Activated CD4-positive, alpha-beta T cell treated with anti-CD3 and anti-CD28 coated beads, Interleukin-2, amount 50 U/mL, for 48 hours (primary cell): Measurements from ENCODE around the gene TBC1D7.

Source experiments
- DNase-seq, 2 experiments: peaks; one replicate each; pipeline ENCODE4 v3.0.0-alpha.2; 2020

The TBC1D7 gene

GRCh38 chr6:13289789-13290318, 38.5 kb downstream of the TBC1D7 start:
- DNase-seq = no peak

DNA sequence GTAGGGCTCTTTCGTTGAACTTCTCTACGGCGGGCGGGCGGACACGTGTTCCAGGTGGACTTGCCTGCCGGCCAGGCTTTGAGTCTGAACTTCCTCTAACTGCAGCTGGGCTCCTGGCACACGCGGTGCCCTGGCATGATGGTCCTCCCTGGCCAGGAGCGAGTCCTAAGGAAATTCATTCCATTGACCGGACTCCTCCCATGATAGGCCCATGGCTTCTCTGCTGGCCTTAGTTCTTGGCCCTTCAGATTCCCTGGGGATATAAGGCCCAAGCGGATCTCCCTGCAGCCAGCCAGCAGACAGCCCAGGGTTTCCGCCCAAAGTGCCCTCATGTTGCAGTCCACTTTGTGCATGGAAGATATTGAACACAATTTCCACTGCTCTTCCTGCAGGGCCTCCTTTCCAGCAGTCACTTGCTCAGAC, 39.4 kb downstream of the TBC1D7 start:
- DNase-seq = no peak

DNA sequence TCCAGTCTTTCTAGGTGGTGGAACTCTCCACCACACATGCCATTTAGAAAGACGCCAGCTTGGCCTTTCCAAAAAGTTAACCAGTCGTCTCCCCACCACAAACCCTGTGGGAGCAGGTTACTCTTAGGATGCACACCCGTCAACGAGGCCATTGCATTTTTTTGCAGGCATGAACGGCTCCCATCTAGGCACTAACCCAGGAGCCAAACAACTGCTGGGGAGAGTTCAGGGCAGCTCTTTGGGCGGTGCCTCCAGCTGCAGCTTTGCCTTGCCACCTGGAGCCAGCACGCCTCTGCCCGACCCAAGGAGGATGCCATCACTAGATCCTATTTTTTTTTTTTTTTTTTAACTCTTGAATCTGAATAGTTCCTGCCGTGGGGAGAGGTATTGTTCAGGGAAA, 39.9 kb downstream of the TBC1D7 start:
- DNase-seq = no peak

DNA sequence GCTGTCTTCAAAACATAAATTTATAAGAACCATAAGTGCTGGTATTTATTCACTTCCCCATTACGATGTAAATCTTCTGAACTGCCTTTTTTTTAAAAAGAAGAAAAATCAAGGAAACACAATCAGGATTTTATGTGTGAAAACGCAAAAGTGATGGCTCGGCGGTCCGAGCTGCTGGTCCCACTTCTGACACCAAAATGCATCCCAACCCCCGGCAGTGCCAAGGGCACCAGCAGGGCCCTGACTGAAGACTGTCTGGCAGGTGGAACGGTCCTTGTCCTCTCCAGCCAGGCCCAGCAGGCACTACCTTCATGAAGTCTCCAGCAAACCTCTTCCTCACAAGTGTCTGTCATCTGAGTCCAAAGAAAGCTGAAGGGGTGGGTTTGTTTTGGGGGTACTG, 41.2 kb downstream of the TBC1D7 start:
- DNase-seq = no peak

GRCh38 chr6:13286181-13286580, 42.2 kb downstream of the TBC1D7 start:
- DNase-seq = no peak

- DNase-seq = no peak
Measured at GRCh38 chr6:13285705-13286104, 42.6 kb downstream of the TBC1D7 start.

- DNase-seq = no peak
Measured at GRCh38 chr6:13284646-13285045, 43.7 kb downstream of the TBC1D7 start.

DNA sequence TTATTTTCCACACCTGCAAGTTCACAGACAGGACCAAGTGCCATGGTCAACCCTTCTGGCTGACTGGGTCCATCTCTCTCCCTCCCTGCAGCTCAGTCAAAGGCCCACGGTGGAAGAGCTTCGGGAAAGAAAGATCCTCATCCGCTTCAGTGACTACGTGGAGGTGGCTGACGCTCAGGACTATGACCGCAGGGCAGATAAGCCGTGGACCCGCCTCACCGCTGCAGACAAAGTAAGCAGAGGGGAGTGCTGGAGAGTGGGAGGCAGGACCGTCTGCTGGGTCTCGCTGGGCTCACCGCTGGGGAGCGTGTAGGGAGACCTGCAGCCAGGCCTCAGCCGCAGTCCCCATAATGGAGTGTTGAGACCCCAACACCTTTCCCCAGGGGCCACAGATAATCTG, 45.0 kb downstream of the TBC1D7 start:
- no peak for DNase-seq

- DNase-seq = no peak
Measured at GRCh38 chr6:13282393-13283069, 45.8 kb downstream of the TBC1D7 start.

DNA sequence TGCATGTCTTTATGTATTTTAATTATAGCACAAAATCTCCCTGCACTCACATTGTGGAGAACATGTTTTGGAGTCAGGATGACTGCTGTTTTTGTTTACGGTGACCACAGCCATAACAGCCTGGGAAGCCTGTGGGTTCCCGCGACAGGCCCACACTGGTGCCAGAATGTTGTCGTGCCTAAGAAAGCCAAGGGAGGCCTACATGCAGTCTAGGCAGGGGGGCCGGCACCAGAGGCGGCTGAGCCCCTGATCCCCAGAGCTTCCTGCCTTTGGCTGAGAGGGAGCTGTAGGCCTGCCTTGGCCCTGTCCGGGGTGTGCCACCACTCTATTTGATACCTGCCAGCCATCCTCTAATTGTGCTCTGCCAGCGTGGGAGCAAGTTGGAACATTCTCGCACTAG, 46.7 kb downstream of the TBC1D7 start:
- no peak for DNase-seq

GRCh38 chr6:13280254-13280653, 48.1 kb downstream of the TBC1D7 start:
- DNase-seq = no peak

DNA sequence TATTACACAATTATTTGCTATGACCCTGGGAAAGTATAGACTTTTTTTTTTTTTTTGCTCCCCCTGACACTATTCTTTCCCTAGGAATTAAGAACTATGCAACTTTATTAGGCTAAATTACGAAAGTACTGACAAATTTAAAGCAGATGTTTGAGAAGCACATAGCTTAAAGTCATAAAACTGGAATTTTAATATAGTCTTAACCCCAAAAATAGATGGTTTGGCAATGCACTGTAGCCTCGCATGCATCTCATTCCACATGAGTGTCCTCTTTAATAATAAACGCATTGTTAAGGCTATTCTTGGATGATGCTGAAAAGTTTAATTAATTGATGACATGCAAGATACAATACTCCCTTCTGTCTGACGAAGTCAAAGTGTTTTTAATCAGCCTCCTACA, 49.3 kb downstream of the TBC1D7 start:
- no peak for DNase-seq

DNA sequence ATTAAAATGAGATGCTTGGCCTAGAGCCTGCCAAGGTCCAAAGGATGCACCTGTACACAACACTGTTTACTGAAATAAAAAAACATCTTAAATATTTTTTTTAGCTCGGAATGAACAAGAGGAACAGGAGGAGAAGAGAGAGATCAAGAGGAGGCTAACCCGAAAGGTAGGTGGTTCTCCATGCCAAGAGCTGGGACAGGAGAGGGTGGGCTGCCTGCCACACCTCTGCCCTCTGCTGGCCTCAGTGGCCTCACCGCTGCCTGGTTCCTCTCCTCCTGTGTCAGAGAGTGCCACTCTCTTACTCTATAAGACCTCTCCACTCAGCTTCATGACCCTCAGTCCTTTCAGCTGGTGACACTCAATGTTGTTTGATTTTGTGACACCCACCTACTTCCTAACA, 50.2 kb downstream of the TBC1D7 start:
- DNase-seq = no peak

- DNase-seq = no peak
Measured at GRCh38 chr6:13277231-13277630, 51.1 kb downstream of the TBC1D7 start.

- DNase-seq = no peak
Measured at GRCh38 chr6:13275435-13275989, 52.8 kb downstream of the TBC1D7 start.

DNA sequence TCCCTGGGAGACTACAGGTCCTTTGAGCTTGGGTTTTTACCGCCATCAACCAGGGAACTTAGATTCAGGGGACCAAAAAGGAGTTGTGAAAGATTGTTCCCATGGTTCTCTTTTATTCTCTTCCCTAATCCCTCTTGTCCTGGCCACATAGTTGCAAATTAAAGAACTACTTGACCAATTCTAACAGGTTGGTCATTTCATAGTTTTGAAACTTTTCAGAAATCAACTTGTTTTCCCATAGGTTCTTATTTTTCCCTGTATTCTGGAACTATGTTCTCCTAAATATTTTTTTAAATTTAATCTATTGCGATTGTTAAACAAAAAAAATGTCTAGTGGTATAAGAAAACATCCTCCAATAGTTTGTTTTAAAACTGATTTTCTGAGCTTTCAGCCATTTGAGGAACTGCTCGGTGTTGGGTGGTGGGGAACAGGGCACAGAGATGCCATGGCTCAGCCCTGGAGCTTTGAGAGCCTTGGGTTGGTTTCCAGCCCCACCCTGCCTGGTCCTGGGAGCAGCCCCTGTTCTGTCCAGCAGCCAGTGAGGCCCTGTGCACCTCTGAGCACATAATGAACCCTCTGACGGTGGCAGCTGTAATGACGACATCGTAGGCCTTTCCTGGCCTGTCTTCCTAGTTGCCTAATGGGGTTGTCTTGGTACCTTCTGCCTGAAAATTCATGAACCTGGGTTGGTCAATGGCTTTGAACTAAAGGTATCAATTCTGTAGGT, 53.5 kb downstream of the TBC1D7 start:
- DNase-seq = no peak

DNA sequence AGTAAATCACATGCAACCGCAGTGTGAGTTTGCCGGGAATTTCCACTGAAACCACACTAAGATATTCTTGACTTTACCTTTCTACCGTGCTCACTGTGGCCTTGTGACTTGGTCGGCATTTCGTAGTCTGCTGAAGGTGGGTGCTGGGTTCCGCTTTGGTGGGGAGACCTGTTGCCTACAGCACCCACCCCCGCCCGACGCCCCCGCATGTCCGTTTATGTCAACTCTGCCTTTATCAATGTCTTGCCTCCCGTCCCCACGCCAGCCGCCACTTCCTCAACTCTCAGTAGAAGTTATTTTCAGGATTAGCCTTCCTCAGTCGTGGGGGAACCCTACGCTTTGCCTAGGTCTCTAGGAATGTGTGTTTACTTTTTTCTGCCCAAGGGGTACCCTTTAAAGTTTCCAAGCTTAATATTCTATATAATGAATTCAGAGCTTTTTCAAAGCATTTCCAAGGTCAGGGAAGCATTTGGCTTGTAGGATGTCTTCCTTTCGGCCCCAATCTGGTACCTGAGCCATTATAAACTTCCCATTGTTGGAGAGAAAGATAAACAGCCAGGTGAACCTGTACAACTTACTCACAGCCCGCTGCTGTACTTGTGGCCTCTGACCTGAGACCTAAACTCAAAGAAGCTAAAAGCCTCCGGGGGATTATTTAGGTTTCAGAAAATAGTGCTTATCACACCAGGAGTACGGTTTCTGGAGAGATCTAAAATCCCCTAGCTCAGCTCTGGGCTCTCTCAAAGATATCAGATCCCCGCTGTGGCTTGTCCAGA, 54.2 kb downstream of the TBC1D7 start:
- peak; percentile 56 to 66 for DNase-seq

- no peak for DNase-seq
Measured at GRCh38 chr6:13273202-13273930, 55.0 kb downstream of the TBC1D7 start.

DNA sequence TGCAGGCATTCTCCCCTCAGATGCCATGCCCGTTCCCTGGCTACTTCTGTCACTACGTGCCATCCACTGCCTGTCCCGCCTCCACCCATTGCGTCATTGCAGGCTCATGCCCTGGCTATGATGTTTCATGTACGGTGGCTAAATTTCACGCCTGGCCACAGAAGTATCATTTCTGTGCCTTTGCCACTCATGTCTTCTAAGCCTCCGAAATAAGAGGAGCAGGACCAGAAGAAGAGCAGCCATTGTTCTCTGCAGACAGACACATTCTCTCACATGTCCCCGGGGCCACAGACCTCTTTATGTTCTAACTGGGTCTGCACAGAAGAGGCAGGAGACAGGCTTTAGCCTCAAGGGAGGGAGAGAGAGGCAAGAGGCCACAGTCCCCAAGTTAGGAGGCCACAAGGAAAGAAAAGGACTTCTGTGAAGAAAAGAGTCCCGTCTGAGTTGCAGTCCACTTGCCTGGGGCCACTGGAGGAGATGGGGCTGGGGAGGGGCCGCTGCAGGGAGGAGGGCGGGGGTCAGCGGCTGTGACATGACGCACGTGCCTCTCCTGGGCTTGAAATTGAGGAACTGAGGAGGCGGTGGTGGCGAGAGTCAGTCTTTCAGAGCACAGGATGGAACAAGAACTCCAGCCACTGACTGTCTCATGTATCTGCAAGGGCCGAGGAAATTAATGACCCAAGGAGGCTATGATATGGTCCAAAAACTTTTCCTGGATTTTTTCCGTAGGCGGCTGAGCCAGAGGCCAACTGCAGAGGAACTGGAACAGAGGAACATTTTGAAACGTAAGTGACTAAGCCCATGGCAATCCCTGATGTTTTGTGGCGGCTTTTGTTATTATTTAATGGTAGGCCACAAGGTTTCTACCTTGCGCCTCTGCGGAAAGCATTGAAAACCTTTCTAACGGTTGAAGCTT, 55.9 kb downstream of the TBC1D7 start:
- no peak for DNase-seq

DNA sequence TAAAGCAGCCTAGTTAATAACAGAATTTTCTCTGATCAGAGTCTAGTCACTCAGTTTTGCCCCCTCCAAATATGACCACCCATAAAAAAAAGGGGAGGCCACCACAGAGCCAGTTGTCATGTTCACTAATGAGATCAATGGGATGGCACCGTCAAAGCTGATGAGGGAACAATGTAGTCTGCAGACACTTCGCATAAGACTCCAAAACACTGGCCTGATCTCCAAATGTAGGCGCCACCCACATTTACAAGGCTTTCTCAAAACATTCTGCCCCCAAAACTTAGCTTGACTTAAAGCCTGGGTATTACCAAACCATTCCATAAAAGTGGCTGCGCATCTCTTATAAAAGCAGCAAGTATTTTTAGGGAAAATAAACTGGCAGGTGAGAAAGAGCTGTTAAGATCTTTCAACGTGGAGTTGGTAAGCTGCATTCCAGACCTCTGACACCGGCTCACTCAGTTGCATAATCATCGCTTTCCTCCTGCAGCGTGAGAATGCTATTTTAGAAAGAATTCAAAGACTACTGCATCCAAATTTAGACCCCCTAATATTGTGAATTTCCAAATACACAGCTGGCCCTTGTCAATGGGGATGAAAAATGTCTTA, 59.3 kb downstream of the TBC1D7 start:
- no peak for DNase-seq

DNA sequence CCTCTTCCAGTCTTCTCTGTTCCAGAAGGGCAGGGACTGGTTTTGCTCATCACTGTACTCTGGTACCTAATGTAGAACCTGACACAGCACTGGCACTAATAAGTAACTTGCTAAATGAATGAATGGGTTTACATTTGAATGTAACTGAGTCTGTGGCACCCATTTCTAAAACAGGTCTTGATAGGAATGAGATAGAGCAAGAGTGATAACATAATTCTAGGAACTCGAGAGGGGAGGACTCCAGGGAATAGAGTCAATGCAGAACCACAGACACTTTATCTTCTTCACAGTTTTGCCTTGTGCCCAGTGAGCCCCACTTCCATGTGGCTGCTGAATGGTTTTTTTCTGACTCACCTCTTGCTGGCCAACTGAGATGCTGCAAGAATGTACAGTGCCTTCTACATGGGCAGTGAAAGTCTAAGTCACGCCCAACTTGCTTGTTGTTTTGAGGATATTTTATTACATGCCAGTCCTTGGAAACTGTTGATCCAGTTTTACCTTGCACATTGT, 61.1 kb downstream of the TBC1D7 start:
- DNase-seq = no peak
